ENCODE measurements around the gene SPATA20. TPM values are rescaled to one million over a fixed set of nuclear protein-coding genes. Genes with fewer than 3 reads are reported as not detected.

The SPATA20 gene
- total RNA-seq, 1 experiment from 2014 or later: 31.0 TPM

DNA sequence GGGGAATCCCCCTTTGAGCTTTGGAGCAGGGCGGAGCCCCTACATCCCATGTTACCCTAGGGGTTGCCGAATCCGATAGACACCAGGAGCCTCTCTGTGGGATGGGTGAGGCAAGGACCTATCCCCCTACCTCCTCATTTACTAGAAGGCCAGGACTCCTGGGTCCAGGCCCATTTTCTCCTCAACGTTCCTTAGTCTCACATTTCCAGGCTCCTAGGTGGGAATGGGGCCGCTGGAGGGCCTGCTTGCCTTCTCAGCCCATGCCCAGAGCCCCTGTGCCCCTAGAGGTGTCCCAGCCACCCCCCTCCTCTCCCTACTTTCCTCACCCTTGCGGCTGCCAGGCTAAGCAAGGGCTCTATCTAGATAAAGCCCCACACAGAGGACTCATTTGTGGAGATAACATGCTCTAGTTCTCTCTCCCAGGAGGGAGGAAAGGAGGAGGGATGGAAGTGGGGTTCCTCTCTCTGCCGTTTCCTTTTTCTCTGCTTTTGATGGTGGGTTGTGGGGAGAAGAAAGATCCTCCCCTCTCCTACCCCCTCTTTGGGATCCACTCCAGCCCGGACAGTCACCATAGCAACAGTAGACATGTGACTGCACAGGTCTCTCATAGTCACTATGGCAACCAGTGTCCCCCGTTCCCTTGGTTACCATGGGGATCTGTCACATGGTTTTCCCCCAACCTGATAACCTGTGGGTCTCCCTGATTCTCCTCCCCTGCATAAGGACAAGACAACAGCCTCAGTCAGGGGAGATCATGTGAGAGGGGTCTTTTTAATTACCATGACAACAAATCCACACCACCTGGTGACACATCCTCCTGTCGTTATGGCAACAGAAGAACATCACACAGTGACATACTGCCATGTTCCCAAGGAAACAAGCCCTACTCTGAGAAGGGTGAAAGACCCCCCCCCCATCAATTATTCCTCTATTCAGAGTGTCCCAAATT is 18.7 kb downstream of the SPATA20 start:
- H3K4me3 ChIP-seq (ENCODE audit: insufficient read depth, low read depth, low read length): no peak overlapping the region
- peaks cover 60% of the 10 kb centered on the region for H3K27me3 ChIP-seq (ENCODE audit: control insufficient read depth, insufficient read depth, low read length)
- peak; percentile 85 for DNase-seq
- no peaks in the 10 kb centered on the region for H3K36me3 ChIP-seq (replicated peaks; ENCODE audit: control insufficient read depth, insufficient read depth, low read length)

DNA sequence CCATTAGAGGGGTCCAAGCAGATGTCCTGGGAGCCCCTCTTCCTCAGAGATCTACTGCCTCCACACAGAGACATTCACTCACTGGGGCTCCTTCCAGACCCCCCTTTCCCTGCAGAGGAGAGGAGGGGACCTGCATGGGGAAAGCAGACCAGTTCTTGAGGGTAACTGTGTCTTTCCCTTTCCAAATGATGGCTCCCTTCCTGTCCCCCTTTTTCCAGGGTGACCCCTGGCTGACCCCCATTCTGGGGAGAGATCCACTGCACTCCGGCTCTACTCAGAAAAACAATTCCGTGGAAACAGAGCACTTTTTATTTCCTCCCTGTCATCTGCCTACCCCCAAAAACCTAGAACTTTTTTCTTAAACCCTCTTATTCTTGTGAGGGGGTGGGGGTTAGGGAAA is 19.9 kb downstream of the SPATA20 start:
- H3K27me3 ChIP-seq (ENCODE audit: control insufficient read depth, insufficient read depth, low read length): peaks cover 50% of the 10 kb centered on the region
- DNase-seq: no peak
- no peak overlapping the region for H3K4me3 ChIP-seq (ENCODE audit: insufficient read depth, low read depth, low read length)
- no peaks in the 10 kb centered on the region for H3K36me3 ChIP-seq (replicated peaks; ENCODE audit: control insufficient read depth, insufficient read depth, low read length)

DNA sequence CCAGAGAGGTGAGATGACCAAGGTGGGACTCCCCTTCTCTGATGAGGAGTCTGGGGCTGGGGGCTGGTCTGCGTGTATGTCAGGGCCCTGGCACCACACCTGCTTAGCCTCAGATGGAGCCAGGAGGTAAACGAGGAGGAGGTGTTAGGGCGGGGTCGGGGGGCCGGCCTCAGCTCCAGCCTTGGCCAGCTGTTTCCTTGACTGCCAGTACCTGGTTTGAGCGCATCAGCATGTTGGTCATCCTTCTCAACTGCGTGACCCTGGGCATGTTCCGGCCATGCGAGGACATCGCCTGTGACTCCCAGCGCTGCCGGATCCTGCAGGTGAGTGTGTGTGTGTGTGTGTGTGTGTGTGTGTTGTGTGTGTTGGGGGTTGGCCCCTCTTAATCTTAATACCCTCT is 21.7 kb downstream of the SPATA20 start:
- no peak for DNase-seq
- peaks cover 32% of the 10 kb centered on the region for H3K27me3 ChIP-seq (ENCODE audit: control insufficient read depth, insufficient read depth, low read length)
- no peak overlapping the region for H3K4me3 ChIP-seq (ENCODE audit: insufficient read depth, low read depth, low read length)
- H3K36me3 ChIP-seq (replicated peaks; ENCODE audit: control insufficient read depth, insufficient read depth, low read length): no peaks in the 10 kb centered on the region

DNA sequence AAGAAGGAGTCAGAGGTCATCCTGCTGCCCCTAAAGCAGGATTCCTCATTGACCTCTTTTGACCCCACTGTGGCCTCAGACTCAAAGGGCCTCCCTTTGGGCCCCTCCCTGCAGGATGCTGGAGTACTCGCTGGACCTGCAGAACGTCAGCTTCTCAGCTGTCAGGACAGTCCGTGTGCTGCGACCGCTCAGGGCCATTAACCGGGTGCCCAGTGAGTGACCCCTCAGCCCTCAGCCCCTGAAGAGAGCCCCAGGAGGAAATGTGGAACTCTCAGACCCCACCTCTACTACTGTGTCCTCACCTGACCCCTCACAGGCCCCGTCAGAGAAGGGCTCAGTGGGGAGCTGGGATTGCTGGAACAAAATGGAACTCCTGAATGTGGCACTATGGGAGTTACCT is 22.6 kb downstream of the SPATA20 start:
- Histone ChIP-seq H3K36me3 (replicated peaks; ENCODE audit: control insufficient read depth, insufficient read depth, low read length) (no peaks in the 10 kb centered on the region), H3K4me3 (ENCODE audit: insufficient read depth, low read depth, low read length) (no peak overlapping the region), H3K27me3 (ENCODE audit: control insufficient read depth, insufficient read depth, low read length) (peaks cover 23% of the 10 kb centered on the region)
- no peak for DNase-seq

DNA sequence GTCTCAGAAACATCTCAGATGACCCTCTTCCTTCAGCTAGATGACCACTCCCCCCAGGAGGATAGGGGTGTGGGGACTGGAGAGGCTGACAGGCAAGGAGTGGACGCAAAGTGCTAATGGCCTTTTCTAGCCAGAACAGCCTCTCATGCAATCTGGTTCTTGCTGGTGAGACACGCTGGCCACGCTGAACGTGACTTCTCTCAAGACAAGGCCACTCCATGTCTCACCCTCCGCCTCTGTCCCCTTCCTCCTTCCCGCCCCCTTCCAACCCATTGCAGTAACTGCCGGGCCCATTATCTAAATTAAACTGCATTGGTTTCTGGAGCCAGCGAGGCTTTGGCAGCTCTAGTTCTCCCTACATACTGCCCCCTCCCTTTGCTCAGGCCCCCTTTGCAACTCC is 23.1 kb downstream of the SPATA20 start:
- H3K36me3 ChIP-seq (replicated peaks; ENCODE audit: control insufficient read depth, insufficient read depth, low read length): no peaks in the 10 kb centered on the region
- no peak overlapping the region for H3K4me3 ChIP-seq (ENCODE audit: insufficient read depth, low read depth, low read length)
- H3K27me3 ChIP-seq (ENCODE audit: control insufficient read depth, insufficient read depth, low read length): peaks cover 19% of the 10 kb centered on the region
- no peak for DNase-seq

DNA sequence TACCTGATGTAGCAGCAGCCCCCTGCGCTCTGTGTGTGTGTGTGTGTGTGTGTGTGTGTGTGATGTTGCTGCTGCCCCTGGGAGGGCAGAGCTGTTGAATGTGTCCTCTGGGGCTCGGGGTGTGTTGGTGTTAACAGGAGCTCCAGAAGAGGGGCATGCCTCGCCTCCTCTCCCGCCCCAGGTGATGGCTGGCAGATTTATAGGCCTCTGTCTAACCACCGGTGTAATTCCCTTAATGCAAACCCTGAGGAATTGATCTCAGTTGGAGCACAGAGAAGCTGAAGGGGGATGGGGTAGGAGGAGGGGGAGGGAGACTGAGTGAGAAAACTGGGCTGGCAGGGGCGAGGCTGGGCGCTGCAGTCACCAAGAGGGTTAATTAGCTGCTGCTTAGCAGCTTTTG is 23.6 kb downstream of the SPATA20 start:
- no peak for DNase-seq
- Histone ChIP-seq H3K27me3 (ENCODE audit: control insufficient read depth, insufficient read depth, low read length) (peaks cover 14% of the 10 kb centered on the region), H3K36me3 (replicated peaks; ENCODE audit: control insufficient read depth, insufficient read depth, low read length) (no peaks in the 10 kb centered on the region), H3K4me3 (ENCODE audit: insufficient read depth, low read depth, low read length) (no peak overlapping the region)

DNA sequence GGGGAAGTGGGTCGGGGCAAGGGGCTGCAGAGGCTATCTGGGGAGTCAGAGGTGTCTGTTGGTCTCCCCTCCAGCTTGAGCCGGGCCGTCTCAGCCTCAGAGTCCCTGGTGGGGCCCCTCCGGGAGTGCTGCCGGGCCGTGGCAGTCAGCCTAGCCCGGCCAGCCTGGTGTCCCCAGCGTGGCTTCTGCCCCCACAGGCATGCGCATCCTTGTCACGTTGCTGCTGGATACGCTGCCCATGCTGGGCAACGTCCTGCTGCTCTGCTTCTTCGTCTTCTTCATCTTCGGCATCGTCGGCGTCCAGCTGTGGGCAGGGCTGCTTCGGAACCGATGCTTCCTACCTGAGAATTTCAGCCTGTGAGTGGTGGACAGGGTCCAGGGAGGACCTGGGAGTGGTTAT is 24.7 kb downstream of the SPATA20 start:
- Histone ChIP-seq H3K27me3 (ENCODE audit: control insufficient read depth, insufficient read depth, low read length) (peaks cover 2% of the 10 kb centered on the region; the same call in 1 of the 2 replicates), H3K36me3 (replicated peaks; ENCODE audit: control insufficient read depth, insufficient read depth, low read length) (no peaks in the 10 kb centered on the region), H3K4me3 (ENCODE audit: insufficient read depth, low read depth, low read length) (no peak overlapping the region)
- DNase-seq: no peak

DNA sequence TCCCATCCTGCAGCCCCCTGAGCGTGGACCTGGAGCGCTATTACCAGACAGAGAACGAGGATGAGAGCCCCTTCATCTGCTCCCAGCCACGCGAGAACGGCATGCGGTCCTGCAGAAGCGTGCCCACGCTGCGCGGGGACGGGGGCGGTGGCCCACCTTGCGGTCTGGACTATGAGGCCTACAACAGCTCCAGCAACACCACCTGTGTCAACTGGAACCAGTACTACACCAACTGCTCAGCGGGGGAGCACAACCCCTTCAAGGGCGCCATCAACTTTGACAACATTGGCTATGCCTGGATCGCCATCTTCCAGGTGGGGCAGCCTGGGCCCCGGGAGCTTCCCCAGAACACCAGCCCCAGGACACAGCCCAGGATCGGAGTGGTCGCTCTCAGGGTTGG is 25.6 kb downstream of the SPATA20 start:
- no peak overlapping the region for H3K4me3 ChIP-seq (ENCODE audit: insufficient read depth, low read depth, low read length)
- H3K36me3 ChIP-seq (replicated peaks; ENCODE audit: control insufficient read depth, insufficient read depth, low read length): no peaks in the 10 kb centered on the region
- peaks cover 2% of the 10 kb centered on the region; the same call in 1 of the 2 replicates for H3K27me3 ChIP-seq (ENCODE audit: control insufficient read depth, insufficient read depth, low read length)
- DNase-seq: no peak

DNA sequence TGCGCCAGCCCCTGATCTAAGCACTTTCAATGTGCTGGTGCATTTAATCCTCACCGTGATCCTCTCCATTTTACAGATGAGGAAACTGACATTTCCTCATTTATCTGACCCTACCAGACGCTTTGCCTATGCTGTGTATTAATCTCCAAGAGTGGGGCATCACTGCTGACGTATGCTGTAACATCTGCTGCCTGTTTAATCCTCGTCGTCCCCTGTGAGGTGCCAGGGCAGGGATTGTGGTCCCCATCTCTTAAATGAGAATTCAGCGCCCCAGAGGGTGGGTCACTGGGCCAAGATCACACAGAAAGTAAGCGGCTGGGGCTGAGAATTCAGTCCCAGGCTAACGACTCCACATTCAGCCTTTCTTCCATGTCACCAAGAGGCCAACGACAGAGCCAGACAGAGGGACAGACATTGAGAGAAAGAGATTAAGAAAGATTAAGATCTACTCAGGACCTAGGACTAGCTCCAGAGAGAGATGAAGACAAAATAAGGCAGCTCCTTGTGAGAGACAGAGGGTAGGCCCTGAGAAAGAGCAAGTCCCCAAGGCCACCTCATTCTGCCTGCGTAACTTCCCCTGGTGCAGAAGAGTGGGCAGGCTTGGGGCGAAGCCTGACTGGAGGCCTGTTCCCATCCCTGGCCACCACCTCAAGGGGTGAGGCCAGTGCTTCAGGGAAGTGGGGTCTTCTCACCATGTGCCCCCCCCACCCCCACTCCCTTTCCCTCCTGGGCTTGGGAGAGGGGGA is 27.1 kb downstream of the SPATA20 start:
- Histone ChIP-seq H3K27me3 (ENCODE audit: control insufficient read depth, insufficient read depth, low read length) (peaks cover 2% of the 10 kb centered on the region; the same call in 1 of the 2 replicates), H3K36me3 (replicated peaks; ENCODE audit: control insufficient read depth, insufficient read depth, low read length) (no peaks in the 10 kb centered on the region), H3K4me3 (ENCODE audit: insufficient read depth, low read depth, low read length) (no peak overlapping the region)
- DNase-seq: no peak

DNA sequence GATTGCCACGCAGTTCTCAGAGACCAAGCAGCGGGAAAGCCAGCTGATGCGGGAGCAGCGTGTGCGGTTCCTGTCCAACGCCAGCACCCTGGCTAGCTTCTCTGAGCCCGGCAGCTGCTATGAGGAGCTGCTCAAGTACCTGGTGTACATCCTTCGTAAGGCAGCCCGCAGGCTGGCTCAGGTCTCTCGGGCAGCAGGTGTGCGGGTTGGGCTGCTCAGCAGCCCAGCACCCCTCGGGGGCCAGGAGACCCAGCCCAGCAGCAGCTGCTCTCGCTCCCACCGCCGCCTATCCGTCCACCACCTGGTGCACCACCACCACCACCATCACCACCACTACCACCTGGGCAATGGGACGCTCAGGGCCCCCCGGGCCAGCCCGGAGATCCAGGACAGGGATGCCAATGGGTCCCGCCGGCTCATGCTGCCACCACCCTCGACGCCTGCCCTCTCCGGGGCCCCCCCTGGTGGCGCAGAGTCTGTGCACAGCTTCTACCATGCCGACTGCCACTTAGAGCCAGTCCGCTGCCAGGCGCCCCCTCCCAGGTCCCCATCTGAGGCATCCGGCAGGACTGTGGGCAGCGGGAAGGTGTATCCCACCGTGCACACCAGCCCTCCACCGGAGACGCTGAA is 28.7 kb downstream of the SPATA20 start:
- DNase-seq: peak; percentile 83
- no peaks in the 10 kb centered on the region for H3K27me3 ChIP-seq (ENCODE audit: control insufficient read depth, insufficient read depth, low read length)

DNA sequence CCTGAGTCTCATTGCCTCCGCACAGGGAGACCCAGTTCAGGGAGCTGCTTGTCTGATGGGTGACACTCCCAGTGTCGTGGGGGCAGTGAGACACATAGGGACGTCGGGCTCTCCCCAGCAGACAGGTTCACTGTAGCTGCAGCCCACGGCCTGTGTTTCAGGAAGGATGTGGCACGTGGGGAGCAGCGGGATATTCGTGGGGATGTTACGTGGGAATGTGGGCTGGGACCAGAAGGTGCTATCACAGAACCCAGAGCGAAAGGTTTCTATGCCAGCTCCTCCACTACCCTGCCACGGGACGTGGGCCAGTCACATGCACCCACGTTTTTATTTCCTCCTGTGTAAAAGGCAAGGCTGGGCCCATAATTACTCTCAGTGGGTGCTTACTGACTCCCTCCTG is 29.9 kb downstream of the SPATA20 start:
- DNase-seq: no peak
- no peak overlapping the region for H3K4me3 ChIP-seq (ENCODE audit: insufficient read depth, low read depth, low read length)
- H3K36me3 ChIP-seq (replicated peaks; ENCODE audit: control insufficient read depth, insufficient read depth, low read length): no peaks in the 10 kb centered on the region
- no peaks in the 10 kb centered on the region for H3K27me3 ChIP-seq (ENCODE audit: control insufficient read depth, insufficient read depth, low read length)

More for the DNA sequence above, 28.7 kb downstream of the SPATA20 start:
- no peak overlapping the region for H3K4me3 ChIP-seq (ENCODE audit: insufficient read depth, low read depth, low read length)
- H3K36me3 ChIP-seq (replicated peaks; ENCODE audit: control insufficient read depth, insufficient read depth, low read length): no peaks in the 10 kb centered on the region

DNA sequence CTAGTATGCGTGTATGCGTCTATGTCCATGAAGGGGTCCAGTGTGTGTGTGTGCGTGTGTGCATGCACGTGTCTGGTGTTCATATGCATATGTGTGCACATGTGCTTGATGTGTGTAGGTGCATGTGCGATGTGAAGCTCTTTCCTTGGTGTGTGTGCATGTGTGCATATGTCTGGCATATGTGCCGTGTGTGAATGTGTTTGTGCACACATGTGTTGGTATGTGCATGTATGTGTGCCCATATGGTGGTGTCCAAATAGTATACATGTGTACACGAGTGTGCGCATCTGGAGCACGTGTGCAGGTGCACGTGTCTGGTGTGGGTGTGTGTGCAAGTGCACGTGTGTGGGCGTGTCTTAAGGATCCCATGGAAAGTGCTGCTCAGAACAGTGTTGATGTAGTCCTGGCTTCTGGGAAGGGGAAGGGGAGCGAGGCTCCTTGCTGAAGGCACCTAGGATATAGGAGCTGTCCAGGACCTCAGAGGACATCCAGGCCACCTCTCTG is 30.5 kb downstream of the SPATA20 start:
- no peak for DNase-seq
- no peaks in the 10 kb centered on the region for H3K36me3 ChIP-seq (replicated peaks; ENCODE audit: control insufficient read depth, insufficient read depth, low read length)
- no peak overlapping the region for H3K4me3 ChIP-seq (ENCODE audit: insufficient read depth, low read depth, low read length)
- no peaks in the 10 kb centered on the region for H3K27me3 ChIP-seq (ENCODE audit: control insufficient read depth, insufficient read depth, low read length)

DNA sequence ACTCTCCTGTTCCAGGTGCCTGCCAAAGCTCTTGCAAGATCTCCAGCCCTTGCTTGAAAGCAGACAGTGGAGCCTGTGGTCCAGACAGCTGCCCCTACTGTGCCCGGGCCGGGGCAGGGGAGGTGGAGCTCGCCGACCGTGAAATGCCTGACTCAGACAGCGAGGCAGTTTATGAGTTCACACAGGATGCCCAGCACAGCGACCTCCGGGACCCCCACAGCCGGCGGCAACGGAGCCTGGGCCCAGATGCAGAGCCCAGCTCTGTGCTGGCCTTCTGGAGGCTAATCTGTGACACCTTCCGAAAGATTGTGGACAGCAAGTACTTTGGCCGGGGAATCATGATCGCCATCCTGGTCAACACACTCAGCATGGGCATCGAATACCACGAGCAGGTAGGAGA is 31.2 kb downstream of the SPATA20 start:
- no peak for DNase-seq
- Histone ChIP-seq H3K27me3 (ENCODE audit: control insufficient read depth, insufficient read depth, low read length) (no peaks in the 10 kb centered on the region), H3K36me3 (replicated peaks; ENCODE audit: control insufficient read depth, insufficient read depth, low read length) (no peaks in the 10 kb centered on the region), H3K4me3 (ENCODE audit: insufficient read depth, low read depth, low read length) (no peak overlapping the region)

DNA sequence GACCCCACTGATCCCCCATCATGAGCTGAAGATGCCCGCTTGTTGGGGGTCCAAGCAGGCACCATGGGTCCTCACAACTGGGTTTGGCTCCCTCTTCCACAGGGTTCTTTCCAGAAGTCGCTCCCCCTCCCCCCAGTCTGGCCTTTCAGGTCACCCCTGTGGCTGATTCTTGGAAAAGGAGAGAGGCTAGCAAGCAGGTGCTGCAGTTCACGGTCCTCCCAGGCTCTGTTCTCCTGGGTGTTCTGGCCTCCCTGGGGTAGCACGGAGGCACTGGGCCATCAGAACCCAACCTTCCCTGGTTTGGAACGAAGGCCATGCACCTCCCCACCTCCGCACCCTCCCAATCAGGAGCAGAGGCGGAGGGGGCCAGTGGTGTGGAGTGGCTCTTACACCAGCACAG is 32.4 kb downstream of the SPATA20 start:
- Histone ChIP-seq H3K27me3 (ENCODE audit: control insufficient read depth, insufficient read depth, low read length) (no peaks in the 10 kb centered on the region), H3K36me3 (replicated peaks; ENCODE audit: control insufficient read depth, insufficient read depth, low read length) (no peaks in the 10 kb centered on the region), H3K4me3 (ENCODE audit: insufficient read depth, low read depth, low read length) (no peak overlapping the region)
- no peak for DNase-seq

All from H7 (cell line).